Psoas muscle (tissue), 8 donors: ENCODE data around the gene TANC1. TPM values are rescaled to one million over a fixed set of nuclear protein-coding genes. Genes with fewer than 3 reads are reported as not detected.

Source experiments
- ATAC-seq, 4 donors: fragments of 200-7000 bp; cut with Tn5 transposase; one replicate each; pipeline ENCODE4 v1.9.1; 2020; ENCODE audit warnings: moderate library complexity in 3 of 4, mild to moderate bottlenecking in 2 of 4
- DNase-seq, 2 donors: peaks; one replicate each; pipeline ENCODE4 v3.0.0-alpha.2; 2020
- H3K27ac ChIP-seq: fragments of 200-600 bp; one replicate; pipeline ENCODE4 v1.8.0; 2022
- H3K27me3 ChIP-seq, 3 donors: fragments of 200-600 bp in 1 of 3; one replicate each; pipeline versions ENCODE4 v1.6.1 to v1.8.0; 2013 to 2022; ENCODE audit warnings: low read length in 2 of 3, mild to moderate bottlenecking in 2 of 3, moderate library complexity in 1 of 3; ENCODE audit not compliant: insufficient read depth in 3 of 3
- H3K36me3 ChIP-seq, 2 donors: fragments of 200-600 bp in 1 of 2; one replicate each; pipeline versions ENCODE4 v1.6.1 to v1.8.0; 2013 to 2022; ENCODE audit warnings: low read depth in 1 of 2, mild to moderate bottlenecking in 1 of 2, moderate library complexity in 1 of 2; ENCODE audit not compliant: insufficient read depth in 1 of 2
- H3K4me1 ChIP-seq: fragments of 200-600 bp; one replicate; pipeline ENCODE4 v1.8.0; 2022
- H3K4me3 ChIP-seq: fragments of 200-600 bp; one replicate; pipeline ENCODE4 v1.8.0; 2022; ENCODE audit warnings: mild to moderate bottlenecking
- H3K9me3 ChIP-seq: fragments of 200-600 bp; one replicate; pipeline ENCODE4 v1.8.0; 2022
- CTCF ChIP-seq: fragments of 200-600 bp; IDR thresholded peaks from one replicate; pipeline ENCODE4 v1.8.0; 2022; ENCODE audit warnings: antibody characterized with exemption
- WGBS, 3 donors: extraction: QIAGEN DNeasy Blood & Tissue Kit; methylation state at CpG; one replicate each; pipeline versions ENCODE4 v1.1.6 to v1.1.7; 2013; 5-methylcytosine and 5-hydroxymethylcytosine counted together
- intact Hi-C, 2 donors: fragments of 100-400 bp; cut with DNase I; formaldehyde crosslinking; loops; one replicate each; pipeline versions ENCODE4 v1.11.0 to v1.14.2; 2022
- polyA plus RNA-seq, 3 donors: library from polyadenylated mRNA; stranded (reverse); fragments of 200-250 nt; gene quantifications; one replicate each; pipeline ENCODE4 v1.2.3, GENCODE V29; 2013
- total RNA-seq, 4 donors: library from RNA; stranded (reverse); fragmentation: NEBNext Ultra II Directional in 2 of 4; extraction: Animal tissue kit (Norgen Biotek cat#: 25700) in 2 of 4; gene quantifications; one replicate each; pipeline versions ENCODE4 v1.2.1 to v1.2.4, GENCODE V29; 2021 to 2023
- donor health status: healthy with polysubstance abuse.
- donor health status: DM: no; HTN: no; CAD: no; lungs with moderate emphysema.
- donor health status: Bipolar disorder and iron deficiency.
- donor health status: healthy.
- donor health status: DM: yes; HTN: yes; CAD: no.
- donor health status: DM: no; HTN: no; CAD: no.
- donor health status: DM: no; HTN: no; CAD: no.
- donor health status: DM: yes; HTN: yes; CAD: no.

Gene TANC1
- total and polyA plus RNA-seq, 7 donors, result 1.9 to 7.5 (median 3.2) TPM

GRCh38 chr2:158993721-158994587 is 25.5 kb downstream of the TANC1 start:
- Histone ChIP-seq H3K36me3 (no peaks in the 10 kb centered on the region), H3K4me3 (no peak overlapping the region), H3K4me1 (no peaks in the 10 kb centered on the region), H3K27me3 (peaks cover 0 to 1% (median 0%) of the 10 kb centered on the region in 3 donors), H3K9me3 (no peaks in the 10 kb centered on the region), H3K27ac (no peak overlapping the region)
- 86 to 91% (median 88%) methylated on average over 4 of the region's 4 CpGs for WGBS, 3 donors
- no peak for TF ChIP-seq CTCF
- DNase-seq (no peak), ATAC-seq (no peak)
- intact Hi-C loops, result no loop called here

GRCh38 chr2:158994920-158995676 is 26.7 kb downstream of the TANC1 start:
- intact Hi-C loops, result no loop called here
- peaks cover 0 to 1% (median 0%) of the 10 kb centered on the region in 3 donors for H3K27me3 ChIP-seq
- DNase-seq, result no peak
- ATAC-seq, result no peak
- 79 to 81% (median 81%) methylated on average over 5 of the region's 5 CpGs for WGBS, 3 donors
- no peak overlapping the region for H3K4me3 ChIP-seq
- TF ChIP-seq CTCF, result no peak
- H3K36me3 ChIP-seq, result no peaks in the 10 kb centered on the region
- peaks cover 3% of the 10 kb centered on the region for H3K4me1 ChIP-seq
- no peaks in the 10 kb centered on the region for H3K9me3 ChIP-seq
- H3K27ac ChIP-seq, result no peak overlapping the region

- peaks cover 0 to 1% (median 0%) of the 10 kb centered on the region in 3 donors for H3K27me3 ChIP-seq
- WGBS, 3 donors, result 53 to 73% (median 61%) methylated on average over 5 of the region's 5 CpGs
- no peak for TF ChIP-seq CTCF
- H3K4me3 ChIP-seq, result no peak overlapping the region
- intact Hi-C loops, result no loop called here
- H3K9me3 ChIP-seq, result no peaks in the 10 kb centered on the region
- no peak for ATAC-seq
- H3K4me1 ChIP-seq, result peaks cover 3% of the 10 kb centered on the region
- H3K27ac ChIP-seq, result no peak overlapping the region
- DNase-seq, result no peak
- no peaks in the 10 kb centered on the region for H3K36me3 ChIP-seq
These were observed 27.2 kb downstream of the TANC1 start for GRCh38 chr2:158995677-158996049.

GRCh38 chr2:158996378-158996993 is 28.0 kb downstream of the TANC1 start:
- ATAC-seq (no peak), DNase-seq (no peak)
- H3K36me3 ChIP-seq, result no peaks in the 10 kb centered on the region
- H3K27ac ChIP-seq, result no peak overlapping the region
- peaks cover 0 to 1% (median 0%) of the 10 kb centered on the region in 3 donors for H3K27me3 ChIP-seq
- peaks cover 3% of the 10 kb centered on the region for H3K4me1 ChIP-seq
- intact Hi-C loops, result no loop called here
- H3K9me3 ChIP-seq, result no peaks in the 10 kb centered on the region
- H3K4me3 ChIP-seq, result no peak overlapping the region
- WGBS, 3 donors, result 94 to 99% (median 96%) methylated on average over 4 of the region's 4 CpGs
- peak; percentile 22 for TF ChIP-seq CTCF
